Urothelium cell line (cell line): ENCODE results near the gene ATAD3B.
"Not testable (repeated sequence)": the region's sequence is repeated elsewhere in the genome, so short reads cannot be mapped to it uniquely, and the experiment has no call there.

ENCODE experiments used
- DNase-seq: peaks from one replicate; pipeline ENCODE4 v3.0.0; 2011; ENCODE audit warnings: low spot score, mixed read lengths
- FAIRE-seq: peaks from 2 replicates; lab custom pipeline; 2011; peaks lifted over from hg19 to GRCh38; lab: Jason Lieb, UNC

ATAD3B gene

DNA sequence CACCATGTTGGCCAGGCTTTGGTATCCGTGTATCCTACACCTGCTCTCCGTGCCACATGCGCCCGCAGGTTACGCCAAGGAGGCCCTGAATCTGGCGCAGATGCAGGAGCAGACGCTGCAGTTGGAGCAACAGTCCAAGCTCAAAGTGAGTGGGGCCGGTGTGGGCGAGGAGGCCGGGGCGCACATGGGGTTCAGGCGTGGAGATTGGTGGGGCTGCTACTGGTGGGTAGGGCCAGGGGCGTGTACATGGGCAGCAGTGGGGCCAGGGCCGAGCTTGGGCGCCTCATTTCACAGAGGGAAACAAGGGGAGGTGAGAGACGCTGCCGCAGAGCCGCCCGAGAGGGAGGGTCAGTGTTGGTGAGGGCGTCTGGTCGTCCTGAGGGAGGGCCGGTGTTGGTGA is 5.6 kb downstream of the ATAD3B start:
- DNase-seq = no peak
- FAIRE-seq = no peak

DNA sequence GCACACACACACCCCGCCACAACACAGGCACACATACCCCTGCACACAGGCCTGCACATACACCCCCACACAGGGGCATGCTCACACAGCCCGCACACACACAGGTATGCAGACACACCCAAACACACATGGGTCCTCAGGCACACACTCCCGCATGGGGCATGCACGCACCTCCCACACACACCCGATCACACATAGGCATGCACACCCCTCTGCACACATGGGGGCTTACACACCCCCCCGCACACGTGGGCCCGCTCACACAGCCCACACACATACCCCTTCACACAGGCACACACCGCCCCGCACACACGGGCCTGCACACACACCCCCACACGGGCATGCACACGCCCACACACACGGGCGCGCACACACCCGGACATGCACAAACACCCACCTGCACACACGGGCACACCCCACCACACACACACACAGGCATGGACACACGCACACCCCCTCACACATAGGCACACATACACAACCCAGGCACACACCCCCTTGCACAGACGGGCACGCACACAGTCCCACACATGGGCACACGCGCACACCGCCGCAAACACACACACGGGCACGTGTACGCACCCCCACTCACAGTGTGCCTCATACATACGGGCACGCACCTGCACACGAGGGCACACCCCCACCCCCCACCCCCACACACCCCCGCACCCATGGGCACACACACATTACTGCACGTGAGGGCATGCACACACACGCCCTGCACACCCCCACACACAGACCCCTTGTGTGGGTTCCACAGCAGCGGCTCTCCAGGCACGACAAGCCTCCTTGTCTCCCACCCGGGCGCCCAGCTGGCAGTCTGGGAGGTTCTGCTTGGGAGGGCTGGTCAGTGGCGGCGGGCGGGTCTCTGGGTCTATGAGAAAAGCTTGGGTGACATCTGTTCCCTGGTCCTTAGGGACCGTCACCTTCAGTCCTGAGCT is 8.3 kb downstream of the ATAD3B start:
- DNase-seq (no peak), FAIRE-seq (no peak)

DNA sequence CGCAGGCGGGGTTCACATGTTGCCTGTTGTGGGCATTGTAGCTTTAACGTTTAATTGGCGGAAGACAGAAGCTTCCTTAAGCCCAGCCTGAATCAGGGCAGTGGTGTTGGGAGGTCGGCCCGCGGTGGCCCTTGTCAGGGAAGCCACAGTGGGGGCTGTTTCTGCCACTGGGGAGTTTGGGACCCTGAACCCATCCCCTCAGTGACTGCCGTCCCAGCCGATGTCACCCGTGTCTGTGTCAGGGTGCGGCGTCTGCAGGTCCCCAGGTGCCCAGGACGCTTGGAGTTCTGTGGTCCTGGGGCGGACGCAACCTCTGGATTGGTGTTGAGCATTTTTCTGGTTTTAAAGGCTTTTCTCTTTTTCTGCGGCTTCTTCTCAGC is 8.9 kb downstream of the ATAD3B start:
- FAIRE-seq, DNase-seq: not testable (repeated sequence)

DNA sequence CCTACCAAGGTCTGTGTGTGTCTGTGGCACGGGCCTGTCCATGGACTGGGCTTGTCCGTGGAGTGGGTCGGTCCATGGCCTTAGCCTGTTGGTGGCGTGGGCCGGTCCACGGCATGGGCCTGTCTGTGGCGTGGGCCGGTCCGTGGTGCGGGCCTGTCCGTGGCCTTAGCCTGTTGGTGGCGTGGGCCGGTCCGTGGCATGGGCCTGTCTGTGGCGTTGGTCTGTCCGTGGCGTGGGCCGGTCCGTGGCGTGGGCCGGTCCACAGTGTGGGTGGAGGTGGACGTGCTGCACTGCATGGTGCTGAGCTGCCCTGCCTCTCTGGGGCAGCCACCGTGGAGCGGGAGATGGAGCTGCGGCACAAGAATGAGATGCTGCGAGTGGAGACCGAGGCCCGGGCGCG is 10.2 kb downstream of the ATAD3B start:
- not testable (repeated sequence) for FAIRE-seq, DNase-seq

DNA sequence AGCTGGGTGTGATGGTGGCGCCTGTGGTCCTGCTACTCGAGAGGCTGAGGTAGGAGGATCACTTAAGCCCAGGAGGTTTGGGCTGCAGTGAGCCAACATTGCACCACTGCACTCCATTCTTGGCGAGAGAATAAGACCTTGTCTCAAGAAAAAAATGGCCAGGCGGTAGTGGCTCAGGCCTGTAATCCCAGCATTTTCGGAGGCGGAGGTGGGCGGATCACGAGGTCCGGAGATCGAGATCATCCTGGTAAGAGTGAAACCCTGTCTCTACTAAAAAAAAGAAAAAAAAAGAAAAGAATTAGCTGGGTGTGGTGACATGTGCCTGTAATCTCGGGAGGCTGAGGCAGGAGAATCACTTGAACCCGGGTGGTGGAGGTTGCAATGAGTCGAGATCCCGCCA is 11.3 kb downstream of the ATAD3B start:
- FAIRE-seq (no peak), DNase-seq (no peak)

DNA sequence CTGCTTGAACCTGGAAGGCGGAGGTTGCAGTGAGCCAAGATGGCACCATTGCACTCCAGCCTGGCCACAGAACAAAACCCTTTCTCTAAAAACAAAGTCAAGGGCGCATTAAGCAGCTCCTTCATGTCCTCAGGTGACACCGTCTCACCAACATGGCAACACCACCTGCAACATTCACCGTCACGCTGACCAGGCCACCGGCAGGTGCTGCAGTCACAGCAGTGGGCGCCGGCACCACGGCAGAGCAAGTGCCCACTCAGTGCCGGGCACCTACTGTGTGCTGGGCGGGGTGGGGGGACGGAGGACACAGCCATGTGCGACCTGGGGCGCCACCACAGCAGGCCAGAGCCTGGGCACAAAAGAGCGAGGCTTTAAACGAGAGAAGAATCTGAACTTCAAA is 12.1 kb downstream of the ATAD3B start:
- no peak for FAIRE-seq

DNA sequence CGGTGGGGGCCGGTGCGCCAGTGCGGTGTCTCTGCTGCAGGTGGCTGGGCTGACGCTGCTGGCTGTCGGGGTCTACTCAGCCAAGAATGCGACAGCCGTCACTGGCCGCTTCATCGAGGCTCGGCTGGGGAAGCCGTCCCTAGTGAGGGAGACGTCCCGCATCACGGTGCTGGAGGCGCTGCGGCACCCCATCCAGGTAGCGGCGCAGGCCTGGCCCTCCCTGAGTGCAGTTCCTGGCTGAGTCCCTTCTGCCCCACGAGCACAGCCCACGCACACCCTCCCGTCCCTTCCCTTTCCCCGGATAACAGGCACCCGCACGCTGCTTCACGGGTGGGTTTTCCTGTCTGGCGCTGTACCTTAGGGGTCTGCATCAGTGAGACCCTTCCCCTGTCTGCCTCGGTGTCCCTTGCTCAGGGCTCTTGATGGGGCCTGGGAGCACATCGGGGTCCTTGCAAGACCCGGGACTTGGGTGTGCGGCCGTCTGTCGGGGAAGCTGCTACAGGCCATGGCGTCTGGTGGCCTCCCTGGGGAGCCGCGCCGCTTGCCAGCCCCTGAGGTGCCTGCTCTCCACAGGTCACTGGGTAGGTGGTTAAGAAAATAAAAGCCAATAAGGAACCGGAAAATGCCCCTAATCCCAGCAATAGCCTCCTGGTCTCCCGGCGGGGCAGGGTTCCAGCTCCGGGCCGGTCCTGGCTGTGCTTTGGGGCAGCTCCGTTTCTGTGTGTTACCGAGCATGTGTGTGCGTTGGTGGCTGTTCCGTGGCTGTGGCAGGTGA is 13.6 kb downstream of the ATAD3B start:
- not testable (repeated sequence) for FAIRE-seq, DNase-seq

More for the DNA sequence above, 12.1 kb downstream of the ATAD3B start:
- DNase-seq = no peak

DNA sequence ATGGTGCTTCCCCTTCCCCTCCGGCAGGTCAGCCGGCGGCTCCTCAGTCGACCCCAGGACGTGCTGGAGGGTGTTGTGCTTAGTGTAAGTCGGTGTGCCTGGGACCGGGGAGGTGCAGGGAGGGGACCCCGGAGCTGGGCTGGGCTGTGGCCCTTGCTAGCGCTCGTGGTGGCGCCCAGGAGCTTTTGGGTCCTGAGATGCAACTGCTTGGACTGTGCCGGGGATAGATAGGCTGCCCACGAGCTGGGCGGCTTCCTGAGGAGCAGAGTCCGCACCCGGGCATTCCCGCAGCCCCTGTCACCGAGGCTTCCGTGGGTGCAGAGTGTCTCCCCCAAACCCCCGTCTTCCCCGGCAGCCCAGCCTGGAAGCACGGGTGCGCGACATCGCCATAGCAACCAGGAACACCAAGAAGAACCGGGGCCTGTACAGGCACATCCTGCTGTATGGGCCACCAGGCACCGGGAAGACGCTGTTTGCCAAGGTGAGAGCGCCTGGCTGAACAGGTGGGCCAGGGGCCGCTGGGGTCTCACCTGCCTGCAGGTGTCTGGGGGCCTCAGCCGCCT is 14.3 kb downstream of the ATAD3B start:
- DNase-seq, FAIRE-seq: not testable (repeated sequence)

DNA sequence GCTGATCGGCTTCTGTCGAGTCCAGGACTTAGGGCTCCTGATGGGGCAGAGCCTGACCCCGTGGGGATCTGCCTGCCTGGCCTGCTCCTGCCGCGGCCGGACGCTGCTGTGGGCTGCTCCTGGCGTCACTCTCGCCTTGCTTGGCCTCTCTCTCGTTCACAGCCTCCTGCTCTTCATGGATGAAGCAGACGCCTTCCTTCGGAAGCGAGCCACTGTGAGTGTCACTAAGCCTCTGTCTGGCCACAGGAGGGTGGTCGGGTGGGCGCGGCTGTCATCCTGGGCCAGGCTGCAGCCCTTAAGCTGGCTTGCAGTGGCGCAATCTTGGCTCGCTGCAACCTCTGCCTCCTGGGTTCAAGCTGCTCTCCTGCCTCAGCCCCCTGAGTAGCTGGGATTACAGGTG is 16.1 kb downstream of the ATAD3B start:
- FAIRE-seq = no peak
- DNase-seq = no peak

DNA sequence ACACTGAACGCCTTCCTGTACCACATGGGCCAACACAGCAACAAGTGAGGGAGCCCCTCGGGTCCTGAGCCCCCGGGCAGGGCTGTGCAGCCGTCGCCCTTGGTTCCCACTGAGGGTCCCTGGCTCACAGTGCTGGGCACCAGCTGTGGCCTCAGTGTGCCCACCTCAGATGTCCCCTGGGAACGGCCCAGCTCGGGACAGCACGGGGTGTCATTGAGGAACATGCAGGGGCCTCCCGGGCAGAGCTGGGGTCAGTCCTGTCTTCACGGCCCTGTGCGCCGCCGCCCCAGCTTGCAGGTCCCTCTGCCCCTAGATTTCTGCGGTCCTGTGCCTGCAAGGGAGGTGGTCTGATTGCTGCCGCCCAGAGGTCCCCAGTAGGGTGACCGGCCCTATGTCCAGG is 17.7 kb downstream of the ATAD3B start:
- no peak for DNase-seq
- no peak for FAIRE-seq

DNA sequence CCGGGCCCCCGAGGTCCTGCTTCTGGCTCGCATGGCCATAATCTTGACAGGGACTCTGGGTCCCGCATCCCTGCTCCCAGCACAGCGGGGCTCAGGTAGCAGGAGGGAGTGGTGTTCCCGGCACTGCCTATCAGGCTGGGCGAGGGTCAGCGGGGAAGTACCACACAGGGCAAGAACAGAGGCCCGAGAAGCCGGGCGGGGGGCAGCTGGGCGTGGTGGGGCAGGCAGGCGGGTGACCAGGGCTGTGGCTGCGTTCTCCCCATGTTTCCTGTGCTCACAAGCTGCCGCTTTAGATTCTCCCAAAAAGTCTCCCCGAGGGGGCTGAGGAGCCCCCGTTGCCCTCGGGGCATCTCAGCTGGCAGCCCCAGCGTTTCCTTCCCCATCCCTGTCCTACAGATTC is 18.3 kb downstream of the ATAD3B start:
- FAIRE-seq (no peak), DNase-seq (no peak)

DNA sequence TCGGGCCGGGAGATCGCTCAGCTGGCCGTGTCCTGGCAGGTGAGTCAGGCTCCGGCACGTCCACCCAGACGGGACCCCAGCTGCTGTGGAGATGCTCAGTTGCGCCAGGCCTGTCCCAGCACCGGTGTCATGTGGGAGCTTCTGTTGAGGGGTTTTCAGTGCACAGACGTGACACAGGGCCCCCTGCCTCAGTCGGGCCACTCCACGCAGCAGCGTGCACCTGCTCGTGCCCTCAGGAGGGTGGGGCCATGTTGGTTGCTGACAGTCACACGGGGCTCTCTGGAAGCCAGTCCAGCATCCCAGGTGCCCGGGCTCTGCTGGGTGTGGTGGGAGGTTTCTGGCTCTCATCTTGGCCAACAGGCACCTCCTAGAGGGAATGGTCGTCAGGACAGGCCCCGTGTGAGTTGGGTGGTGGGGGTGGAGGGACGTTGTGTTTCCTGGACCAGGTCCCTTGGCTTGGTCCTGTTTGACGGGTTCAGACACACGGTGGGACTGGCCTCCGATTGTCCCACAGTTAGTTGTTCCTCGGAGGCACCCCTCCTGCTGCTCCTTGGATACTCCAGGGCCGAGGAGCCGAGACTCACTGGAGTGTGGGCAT is 19.2 kb downstream of the ATAD3B start:
- DNase-seq = no peak
- FAIRE-seq = no peak

DNA sequence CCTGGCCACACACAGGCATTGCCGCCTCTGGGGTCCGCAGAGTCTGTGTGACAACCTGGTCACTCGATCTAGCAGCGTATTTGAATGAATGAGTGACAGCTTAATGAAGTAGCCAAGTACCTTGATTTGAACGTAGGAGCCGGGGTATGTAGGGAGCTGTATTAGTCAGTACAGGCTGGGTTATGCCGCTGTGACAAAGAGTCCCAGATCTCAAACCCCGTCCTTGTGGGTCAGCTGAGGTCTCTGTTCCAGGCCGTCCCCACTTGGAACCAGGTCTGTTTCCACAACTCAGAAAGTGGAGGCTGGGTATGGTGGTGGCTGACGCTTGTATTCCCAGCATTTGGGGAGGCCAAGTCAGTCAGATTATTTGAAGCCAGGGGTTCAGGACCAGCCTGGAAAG is 20.0 kb downstream of the ATAD3B start:
- no peak for FAIRE-seq

DNA sequence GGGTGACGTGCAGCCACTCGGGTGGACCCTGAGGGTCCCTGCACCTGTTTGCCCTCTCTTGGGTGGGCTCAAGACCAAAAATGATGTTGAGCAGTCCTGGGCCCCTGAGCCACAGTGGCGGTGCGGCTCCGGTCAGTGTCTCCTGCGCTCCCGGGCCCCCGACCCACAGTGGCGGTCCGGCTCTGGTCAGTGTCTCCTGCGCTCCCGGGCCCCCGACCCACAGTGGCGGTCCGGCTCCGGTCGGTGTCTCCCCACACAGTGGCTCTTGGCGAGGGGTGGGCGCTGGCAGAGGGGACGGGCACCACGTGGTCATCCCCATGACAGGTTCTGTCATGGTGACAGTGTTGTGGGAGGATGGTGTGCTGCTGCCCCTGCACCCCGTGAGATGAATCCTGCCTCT is 22.7 kb downstream of the ATAD3B start:
- FAIRE-seq = not testable (repeated sequence)

More for the DNA sequence above, 20.0 kb downstream of the ATAD3B start:
- no peak for DNase-seq

DNA sequence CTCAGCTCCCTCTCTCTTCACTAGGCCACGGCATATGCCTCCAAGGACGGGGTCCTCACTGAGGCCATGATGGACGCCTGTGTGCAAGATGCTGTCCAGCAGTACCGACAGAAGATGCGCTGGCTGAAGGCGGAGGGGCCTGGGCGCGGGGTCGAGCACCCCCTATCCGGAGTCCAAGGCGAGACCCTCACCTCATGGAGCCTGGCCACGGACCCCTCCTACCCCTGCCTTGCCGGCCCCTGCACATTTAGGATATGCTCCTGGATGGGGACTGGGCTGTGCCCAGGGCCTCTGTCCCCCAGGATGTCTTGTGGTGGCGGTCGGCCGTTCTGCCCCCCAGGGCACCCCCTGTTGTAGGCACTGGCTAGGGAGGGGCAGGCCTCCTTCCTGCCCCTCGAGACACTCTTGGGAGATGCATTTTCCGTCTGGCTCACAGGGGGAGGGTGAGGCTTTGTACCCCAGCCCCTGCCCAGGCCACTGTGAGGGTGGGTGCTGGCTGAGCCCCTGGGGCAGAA is 24.0 kb downstream of the ATAD3B start:
- not testable (repeated sequence) for DNase-seq, FAIRE-seq

More for the DNA sequence above, 22.7 kb downstream of the ATAD3B start:
- DNase-seq = not testable (repeated sequence)

DNA sequence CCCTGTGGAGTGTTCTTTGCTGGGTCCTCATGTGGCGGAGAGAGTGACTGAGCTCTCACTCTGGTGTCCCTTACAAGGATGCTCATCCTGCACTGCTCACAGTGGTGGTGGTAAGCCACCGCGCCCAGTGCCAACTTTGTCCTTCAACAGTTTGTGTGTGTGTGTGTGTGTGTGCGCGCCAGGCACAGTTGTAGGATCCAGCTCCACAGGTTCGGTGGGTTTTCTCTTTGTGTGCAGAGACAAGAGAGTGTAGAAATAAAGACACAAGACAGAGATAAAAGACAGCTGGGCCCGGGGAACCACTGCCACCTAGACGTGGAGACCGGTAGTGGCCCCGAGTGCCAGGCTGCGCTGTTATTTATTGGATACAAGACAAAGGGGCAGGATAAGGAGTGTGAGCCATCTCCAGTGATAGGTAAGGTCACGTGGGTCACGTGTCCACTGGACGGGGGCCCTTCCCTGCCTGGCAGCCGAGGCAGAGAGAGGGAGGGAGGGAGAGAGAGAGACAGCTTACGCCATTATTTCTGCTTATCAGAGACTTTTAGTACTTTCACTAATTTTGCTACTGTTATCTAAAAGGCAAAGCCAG is 33.3 kb downstream of the ATAD3B start:
- FAIRE-seq, DNase-seq: not testable (repeated sequence)

DNA sequence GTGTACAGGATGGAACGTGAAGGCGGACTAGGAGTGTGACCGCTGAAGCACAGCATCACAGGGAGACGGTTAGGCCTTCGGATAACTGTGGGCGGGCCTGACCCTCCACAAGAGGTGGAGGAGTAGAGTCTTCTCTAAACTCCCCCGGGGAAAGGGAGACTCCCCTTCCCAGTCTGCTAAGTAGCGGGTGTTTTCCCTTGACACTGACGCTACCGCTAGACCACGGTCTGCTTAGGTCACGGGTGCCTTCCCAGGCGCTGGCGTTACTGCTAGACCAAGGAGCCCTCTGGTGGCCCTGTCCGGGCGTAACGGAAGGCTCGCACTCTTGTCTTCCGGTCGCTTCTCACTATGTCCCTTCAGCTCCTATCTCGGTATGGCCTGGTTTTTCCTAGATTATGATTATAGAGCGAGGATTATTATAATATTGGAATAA is 33.8 kb downstream of the ATAD3B start:
- DNase-seq, FAIRE-seq: not testable (repeated sequence)

DNA sequence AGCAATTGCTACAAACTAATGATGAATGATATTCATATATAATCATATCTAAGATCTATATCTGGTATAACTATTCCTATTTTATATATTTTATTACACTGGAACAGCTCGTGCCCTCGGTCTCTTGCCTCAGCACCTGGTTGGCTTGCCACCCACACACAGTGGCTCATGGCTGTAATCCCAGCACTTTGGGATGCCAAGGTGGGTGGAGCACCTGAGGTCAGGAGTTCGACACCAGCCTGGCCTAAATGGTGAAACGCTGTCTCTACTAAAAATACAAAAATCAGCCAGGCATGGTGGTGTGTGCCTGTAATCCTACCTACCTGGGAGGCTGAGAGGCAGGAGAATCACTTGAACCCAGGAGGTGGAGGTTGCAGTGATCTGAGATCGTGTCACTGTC is 34.2 kb downstream of the ATAD3B start:
- not testable (repeated sequence) for FAIRE-seq, DNase-seq

DNA sequence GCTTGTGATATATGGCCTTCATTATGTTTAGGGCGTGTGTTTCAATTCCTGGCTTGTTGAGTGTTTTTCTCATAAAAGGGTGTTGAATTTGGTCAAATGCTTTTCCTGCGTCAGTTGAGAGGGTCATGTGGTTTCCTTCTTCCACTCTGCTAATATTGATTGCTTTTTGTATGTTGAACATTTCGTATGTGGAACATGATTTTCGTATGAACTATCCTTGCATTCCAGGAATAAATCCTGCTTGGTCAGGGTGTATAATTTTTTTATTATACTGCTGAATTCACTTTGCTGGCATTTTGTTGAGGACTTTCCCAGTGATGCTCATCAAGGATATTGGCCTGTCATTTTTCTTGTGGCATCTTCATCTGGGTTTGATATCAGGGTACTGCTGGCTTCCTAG is 35.7 kb downstream of the ATAD3B start:
- FAIRE-seq (no peak), DNase-seq (no peak)

DNA sequence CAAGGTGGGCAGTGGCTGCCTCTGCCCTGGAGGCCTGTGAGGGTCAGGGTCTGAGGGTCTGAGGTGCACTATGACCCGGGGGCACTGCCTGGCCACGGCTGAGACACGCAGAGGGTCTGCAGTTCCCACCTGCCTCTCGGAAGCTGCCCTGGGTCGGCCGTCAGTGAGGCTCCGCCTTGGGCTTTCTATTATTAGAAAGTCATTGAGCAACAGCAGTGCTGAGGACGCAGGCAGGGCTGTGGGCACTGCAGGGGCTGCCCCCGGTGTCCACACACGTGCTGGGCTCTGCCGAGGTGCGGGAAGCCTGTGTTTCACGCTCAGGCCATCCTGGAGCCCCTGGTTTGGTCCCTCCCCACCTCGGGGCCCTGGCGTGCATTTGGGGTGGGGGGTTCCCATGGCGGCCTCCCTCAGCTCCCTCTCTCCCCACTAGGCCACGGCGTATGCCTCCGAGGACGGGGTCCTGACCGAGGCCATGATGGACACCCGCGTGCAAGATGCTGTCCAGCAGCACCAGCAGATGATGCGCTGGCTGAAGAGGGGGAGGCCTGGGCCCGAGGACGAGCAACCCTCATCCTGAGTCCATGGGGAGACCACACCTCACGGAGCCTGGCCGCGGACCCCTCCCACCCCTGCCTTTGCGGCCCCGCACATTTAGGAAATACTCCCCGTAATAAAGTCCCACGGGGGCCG is 37.4 kb downstream of the ATAD3B start:
- not testable (repeated sequence) for DNase-seq, FAIRE-seq
